ENCODE measurements around the gene GBX1.

GBX1 gene

DNA sequence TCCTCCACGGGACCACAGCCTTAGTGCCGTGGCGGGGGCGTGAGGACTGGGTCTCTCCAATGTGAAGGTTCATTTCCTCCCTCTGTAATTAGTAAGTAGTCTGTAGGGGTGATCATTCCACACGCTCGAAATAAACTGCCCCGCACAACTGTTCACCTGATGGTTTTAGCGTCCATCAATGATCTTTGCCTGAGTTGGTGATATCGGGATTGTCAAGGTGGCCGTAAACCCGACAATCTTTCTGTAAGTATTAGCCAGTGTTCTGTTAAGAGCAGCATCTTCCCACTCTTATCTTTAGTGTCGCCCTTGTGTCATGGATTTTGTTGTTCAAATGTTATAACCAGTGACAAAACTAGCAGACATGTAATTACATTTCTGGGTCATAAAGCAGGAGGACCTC, 63.5 kb downstream of the GBX1 start:
- H3K27ac ChIP-seq, result no peak overlapping the region
- TF ChIP-seq, protein P1, sequence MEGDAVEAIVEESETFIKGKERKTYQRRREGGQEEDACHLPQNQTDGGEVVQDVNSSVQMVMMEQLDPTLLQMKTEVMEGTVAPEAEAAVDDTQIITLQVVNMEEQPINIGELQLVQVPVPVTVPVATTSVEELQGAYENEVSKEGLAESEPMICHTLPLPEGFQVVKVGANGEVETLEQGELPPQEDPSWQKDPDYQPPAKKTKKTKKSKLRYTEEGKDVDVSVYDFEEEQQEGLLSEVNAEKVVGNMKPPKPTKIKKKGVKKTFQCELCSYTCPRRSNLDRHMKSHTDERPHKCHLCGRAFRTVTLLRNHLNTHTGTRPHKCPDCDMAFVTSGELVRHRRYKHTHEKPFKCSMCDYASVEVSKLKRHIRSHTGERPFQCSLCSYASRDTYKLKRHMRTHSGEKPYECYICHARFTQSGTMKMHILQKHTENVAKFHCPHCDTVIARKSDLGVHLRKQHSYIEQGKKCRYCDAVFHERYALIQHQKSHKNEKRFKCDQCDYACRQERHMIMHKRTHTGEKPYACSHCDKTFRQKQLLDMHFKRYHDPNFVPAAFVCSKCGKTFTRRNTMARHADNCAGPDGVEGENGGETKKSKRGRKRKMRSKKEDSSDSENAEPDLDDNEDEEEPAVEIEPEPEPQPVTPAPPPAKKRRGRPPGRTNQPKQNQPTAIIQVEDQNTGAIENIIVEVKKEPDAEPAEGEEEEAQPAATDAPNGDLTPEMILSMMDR (conservative IDR thresholded peaks at IDR 0.05), result no peak

GRCh38 chr7:151102991-151103390, 64.5 kb downstream of the GBX1 start:
- no peak overlapping the region for H3K27ac ChIP-seq
- TF ChIP-seq, protein P1 (conservative IDR thresholded peaks at IDR 0.05), result no peak

- TF ChIP-seq, protein P1 (conservative IDR thresholded peaks at IDR 0.05), result no peak
- H3K27ac ChIP-seq, result peak overlapping the region; percentile 10; the same call in 1 of the 2 replicates
Observed at GRCh38 chr7:151101621-151102396, 65.7 kb downstream of the GBX1 start.

DNA sequence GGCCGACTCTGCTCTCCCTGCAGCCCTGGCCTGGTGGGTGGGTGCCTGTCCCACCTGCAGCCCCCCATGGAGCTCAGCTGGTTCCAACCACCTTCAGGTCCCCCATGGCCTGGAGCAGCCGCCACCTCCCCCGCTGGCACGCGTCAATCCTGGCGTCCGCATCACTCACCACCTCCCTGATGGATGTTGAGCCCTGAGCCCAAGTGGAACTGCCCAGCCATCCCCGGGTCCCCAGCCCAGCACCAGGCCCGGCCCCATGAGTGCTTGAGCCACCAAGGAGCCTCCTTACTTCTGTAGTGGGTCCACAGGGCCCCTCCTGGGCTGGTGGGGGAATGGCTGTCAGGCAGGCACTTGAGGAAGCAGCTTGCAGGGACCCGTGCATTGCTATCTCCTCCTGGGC, 66.6 kb downstream of the GBX1 start:
- TF ChIP-seq, protein P1 (conservative IDR thresholded peaks at IDR 0.05), result no peak
- H3K27ac ChIP-seq, result peak overlapping the region; percentile 10; the same call in 1 of the 2 replicates

DNA sequence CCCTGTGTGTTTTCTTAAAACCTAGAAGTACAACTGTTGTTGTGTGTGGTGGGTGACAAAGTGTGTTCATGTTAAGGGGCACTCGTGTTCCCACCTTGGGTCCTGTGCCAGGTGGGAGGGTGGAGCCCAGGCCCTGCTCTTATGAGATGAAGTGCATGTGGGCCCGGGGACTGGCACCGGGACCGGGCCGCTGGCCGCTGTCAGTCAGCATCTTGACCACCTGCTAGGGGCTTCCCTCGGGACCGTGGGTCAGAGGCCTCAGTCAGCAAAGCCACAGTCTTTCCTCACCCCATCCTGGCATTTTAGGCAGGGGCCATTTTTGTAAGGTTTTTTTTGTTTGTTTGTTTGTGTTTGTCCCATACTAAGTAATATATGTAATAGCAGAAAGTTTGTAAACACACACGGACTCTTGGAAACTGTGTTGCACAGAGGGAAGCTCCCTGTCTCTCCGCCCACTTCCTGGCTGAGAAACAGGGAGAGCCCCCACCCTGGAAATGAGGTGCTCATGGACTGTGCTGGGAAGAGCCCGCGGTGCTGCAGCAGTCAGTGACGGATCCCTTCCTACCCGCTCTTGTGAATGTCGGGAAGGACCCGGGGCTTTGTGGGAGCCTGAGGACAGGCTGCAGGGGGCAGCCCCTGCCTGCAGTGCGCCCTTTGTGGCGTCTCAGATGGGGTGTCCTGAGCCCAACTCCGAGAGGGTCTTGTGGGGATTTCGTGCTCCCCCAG, 67.8 kb downstream of the GBX1 start:
- TF ChIP-seq, protein P1 (conservative IDR thresholded peaks at IDR 0.05), result no peak
- no peak overlapping the region for H3K27ac ChIP-seq
